Measurements from ENCODE around the gene KNDC1. TPM values are rescaled to one million over a fixed set of nuclear protein-coding genes. Genes with fewer than 3 reads are reported as not detected.

Gene KNDC1
- total RNA-seq, 2 donors from 2014 or later, result 6.5 to 9.6 TPM

DNA sequence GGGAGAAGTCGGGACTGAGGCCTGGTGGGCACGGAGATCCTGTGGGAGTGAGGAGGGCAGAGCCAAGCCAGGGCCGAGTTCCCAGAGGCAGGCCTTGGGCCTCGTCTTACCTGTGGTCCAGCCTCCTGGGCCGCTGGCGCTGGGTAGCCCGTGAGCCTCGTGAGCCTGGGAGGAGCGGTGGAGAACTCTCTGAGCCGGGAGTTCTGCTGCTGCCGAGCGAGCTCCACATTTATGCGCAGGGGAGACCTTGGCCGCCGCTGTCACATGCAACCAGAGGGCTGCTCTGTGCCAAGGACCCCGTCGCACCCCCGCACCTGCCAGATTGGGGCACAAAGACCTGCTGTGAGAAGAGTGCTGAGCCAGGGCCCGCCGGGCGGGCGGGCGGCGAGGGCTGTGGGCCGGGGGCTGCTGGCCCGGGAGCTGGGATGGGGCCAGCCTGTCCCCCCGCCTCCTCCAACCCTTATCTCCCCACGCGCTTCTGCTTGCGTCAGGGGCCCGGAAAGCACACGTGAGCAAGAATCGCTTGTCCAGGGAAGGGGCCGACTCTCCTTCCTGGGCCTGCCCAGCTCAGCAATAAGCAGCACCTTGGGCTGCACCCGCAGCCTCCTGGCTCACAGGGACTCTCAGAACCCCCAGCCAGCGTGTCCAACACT is 87.8 kb downstream of the KNDC1 start:
- no peak overlapping the region for H3K27ac ChIP-seq (ENCODE audit: low read depth, low read length)
- no peaks in the 10 kb centered on the region for H3K4me1 ChIP-seq (ENCODE audit: control insufficient read depth, insufficient read depth, low read length)
- Mint-ChIP-seq H3K27ac (no peak overlapping the region), H3K9me3 (no peaks in the 10 kb centered on the region), H3K4me1 (peaks cover 9% of the 10 kb centered on the region), H3K36me3 (ENCODE audit: low read depth) (no peaks in the 10 kb centered on the region), H3K27me3 (ENCODE audit: insufficient read depth) (no peaks in the 10 kb centered on the region), H3K4me3 (no peak overlapping the region)
- 89 to 93% methylated on average over 18 to 36 of the region's 36 CpGs for whole genome bisulfite sequencing, 2 experiments (ENCODE audit: insufficient coverage in 1 of 2, insufficient read length in 1 of 2)
- H3K36me3 ChIP-seq (ENCODE audit: control insufficient read depth, insufficient read depth, low read length), result no peaks in the 10 kb centered on the region
- no peaks in the 10 kb centered on the region for H3K27me3 ChIP-seq (ENCODE audit: control insufficient read depth, insufficient read depth, low read length, poor library complexity, severe bottlenecking)
- DNase-seq, result no peak
- H3K4me3 ChIP-seq (ENCODE audit: low read length), result no peak overlapping the region
- H3K9me3 ChIP-seq (ENCODE audit: control insufficient read depth, low read length), result no peaks in the 10 kb centered on the region
- TF ChIP-seq, protein P1, sequence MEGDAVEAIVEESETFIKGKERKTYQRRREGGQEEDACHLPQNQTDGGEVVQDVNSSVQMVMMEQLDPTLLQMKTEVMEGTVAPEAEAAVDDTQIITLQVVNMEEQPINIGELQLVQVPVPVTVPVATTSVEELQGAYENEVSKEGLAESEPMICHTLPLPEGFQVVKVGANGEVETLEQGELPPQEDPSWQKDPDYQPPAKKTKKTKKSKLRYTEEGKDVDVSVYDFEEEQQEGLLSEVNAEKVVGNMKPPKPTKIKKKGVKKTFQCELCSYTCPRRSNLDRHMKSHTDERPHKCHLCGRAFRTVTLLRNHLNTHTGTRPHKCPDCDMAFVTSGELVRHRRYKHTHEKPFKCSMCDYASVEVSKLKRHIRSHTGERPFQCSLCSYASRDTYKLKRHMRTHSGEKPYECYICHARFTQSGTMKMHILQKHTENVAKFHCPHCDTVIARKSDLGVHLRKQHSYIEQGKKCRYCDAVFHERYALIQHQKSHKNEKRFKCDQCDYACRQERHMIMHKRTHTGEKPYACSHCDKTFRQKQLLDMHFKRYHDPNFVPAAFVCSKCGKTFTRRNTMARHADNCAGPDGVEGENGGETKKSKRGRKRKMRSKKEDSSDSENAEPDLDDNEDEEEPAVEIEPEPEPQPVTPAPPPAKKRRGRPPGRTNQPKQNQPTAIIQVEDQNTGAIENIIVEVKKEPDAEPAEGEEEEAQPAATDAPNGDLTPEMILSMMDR (conservative IDR thresholded peaks at IDR 0.05), result no peak
- H3K9ac ChIP-seq (ENCODE audit: extremely low read depth, low read length, poor library complexity, severe bottlenecking), result no peak overlapping the region

DNA sequence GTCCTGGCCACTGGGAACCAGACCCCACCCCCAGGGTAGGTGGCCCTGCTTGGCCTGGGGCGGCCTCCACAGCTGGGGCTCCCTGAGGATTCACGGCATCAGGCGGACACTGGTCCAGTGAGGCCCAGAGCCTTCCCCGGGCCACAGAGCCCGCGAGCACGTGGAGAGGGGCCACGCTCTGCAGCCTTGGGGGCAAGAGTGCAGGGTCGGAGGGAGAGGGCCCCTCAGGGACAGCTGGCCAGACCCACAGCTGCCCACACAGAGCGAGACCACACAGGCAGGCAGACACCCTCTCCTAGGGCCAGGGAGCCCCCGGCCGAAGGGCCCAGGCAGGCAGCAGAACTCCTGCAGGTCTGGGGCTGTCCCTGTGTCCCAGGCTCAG is 88.3 kb downstream of the KNDC1 start:
- H3K4me3 ChIP-seq (ENCODE audit: low read length), result no peak overlapping the region
- H3K27me3 ChIP-seq (ENCODE audit: control insufficient read depth, insufficient read depth, low read length, poor library complexity, severe bottlenecking), result no peaks in the 10 kb centered on the region
- H3K36me3 ChIP-seq (ENCODE audit: control insufficient read depth, insufficient read depth, low read length), result no peaks in the 10 kb centered on the region
- TF ChIP-seq, protein P1 (conservative IDR thresholded peaks at IDR 0.05), result no peak
- Mint-ChIP-seq H3K4me3 (no peak overlapping the region), H3K27ac (no peak overlapping the region), H3K4me1 (peaks cover 9% of the 10 kb centered on the region), H3K9me3 (no peaks in the 10 kb centered on the region), H3K36me3 (ENCODE audit: low read depth) (no peaks in the 10 kb centered on the region), H3K27me3 (ENCODE audit: insufficient read depth) (no peaks in the 10 kb centered on the region)
- no peak overlapping the region for H3K9ac ChIP-seq (ENCODE audit: extremely low read depth, low read length, poor library complexity, severe bottlenecking)
- no peak overlapping the region for H3K27ac ChIP-seq (ENCODE audit: low read depth, low read length)
- DNase-seq, result no peak
- H3K4me1 ChIP-seq (ENCODE audit: control insufficient read depth, insufficient read depth, low read length), result no peaks in the 10 kb centered on the region
- no peaks in the 10 kb centered on the region for H3K9me3 ChIP-seq (ENCODE audit: control insufficient read depth, low read length)
- 90 to 93% methylated on average over 2 to 12 of the region's 12 CpGs for WGBS, 2 experiments (ENCODE audit: insufficient coverage in 1 of 2, insufficient read length in 1 of 2)

DNA sequence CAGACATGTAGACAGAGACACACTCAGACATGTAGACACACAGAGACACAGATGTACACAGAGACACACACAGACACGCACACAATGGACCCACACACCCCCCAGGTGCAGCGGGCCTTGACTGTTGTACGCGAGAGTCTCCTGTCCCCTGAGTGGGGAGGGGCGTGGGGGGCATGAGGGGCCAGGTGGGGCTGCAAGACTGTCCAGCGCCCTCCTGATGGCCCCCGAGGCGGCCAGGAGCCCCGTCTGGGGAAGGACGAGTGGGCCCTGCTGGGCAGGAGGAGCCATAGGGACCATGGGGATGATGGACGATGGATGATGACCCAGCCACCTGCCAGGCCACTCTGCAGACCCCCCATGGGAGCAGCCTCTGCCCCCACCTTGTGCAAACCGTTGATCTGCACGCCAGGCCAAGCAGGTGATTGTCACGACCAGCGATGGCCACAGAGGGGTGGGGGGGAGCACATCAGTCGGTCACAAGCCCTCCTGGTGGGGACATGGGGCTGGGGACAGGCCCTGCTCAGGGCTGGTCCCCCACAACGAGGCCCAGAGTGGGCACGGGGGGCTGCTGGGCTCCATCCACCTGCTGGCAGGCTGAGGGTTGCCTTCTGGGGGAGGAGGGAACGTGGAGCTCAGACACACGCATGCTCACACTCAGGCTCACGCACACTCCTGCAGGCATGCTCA is 89.2 kb downstream of the KNDC1 start:
- no peaks in the 10 kb centered on the region for H3K36me3 ChIP-seq (ENCODE audit: control insufficient read depth, insufficient read depth, low read length)
- H3K4me3 ChIP-seq (ENCODE audit: low read length), result no peak overlapping the region
- H3K9me3 ChIP-seq (ENCODE audit: control insufficient read depth, low read length), result no peaks in the 10 kb centered on the region
- no peaks in the 10 kb centered on the region for H3K27me3 ChIP-seq (ENCODE audit: control insufficient read depth, insufficient read depth, low read length, poor library complexity, severe bottlenecking)
- Mint-ChIP-seq H3K4me3 (no peak overlapping the region), H3K9me3 (no peaks in the 10 kb centered on the region), H3K27me3 (ENCODE audit: insufficient read depth) (no peaks in the 10 kb centered on the region), H3K4me1 (peaks cover 9% of the 10 kb centered on the region), H3K27ac (no peak overlapping the region), H3K36me3 (ENCODE audit: low read depth) (no peaks in the 10 kb centered on the region)
- TF ChIP-seq, protein P1 (conservative IDR thresholded peaks at IDR 0.05), result peak; percentile 39
- DNase-seq, result no peak
- no peak overlapping the region for H3K9ac ChIP-seq (ENCODE audit: extremely low read depth, low read length, poor library complexity, severe bottlenecking)
- WGBS, 2 experiments (ENCODE audit: insufficient coverage in 1 of 2, insufficient read length in 1 of 2), result 73 to 81% methylated on average over 10 to 20 of the region's 21 CpGs
- H3K4me1 ChIP-seq (ENCODE audit: control insufficient read depth, insufficient read depth, low read length), result no peaks in the 10 kb centered on the region
- H3K27ac ChIP-seq (ENCODE audit: low read depth, low read length), result no peak overlapping the region
